GM12874 (cell line): ENCODE results near the gene OR10A3.

ENCODE experiments used
- CTCF ChIP-seq: IDR thresholded peaks from 2 replicates; pipeline ENCODE4 v1.5.1; 2011; ENCODE audit warnings: low read depth, mild to moderate bottlenecking, control low read depth, low read length, moderate library complexity; ENCODE audit not compliant: insufficient read depth

Gene OR10A3

GRCh38 chr11:7900686-7901085, 40.8 kb downstream of the OR10A3 start:
- no peak for TF ChIP-seq CTCF

DNA sequence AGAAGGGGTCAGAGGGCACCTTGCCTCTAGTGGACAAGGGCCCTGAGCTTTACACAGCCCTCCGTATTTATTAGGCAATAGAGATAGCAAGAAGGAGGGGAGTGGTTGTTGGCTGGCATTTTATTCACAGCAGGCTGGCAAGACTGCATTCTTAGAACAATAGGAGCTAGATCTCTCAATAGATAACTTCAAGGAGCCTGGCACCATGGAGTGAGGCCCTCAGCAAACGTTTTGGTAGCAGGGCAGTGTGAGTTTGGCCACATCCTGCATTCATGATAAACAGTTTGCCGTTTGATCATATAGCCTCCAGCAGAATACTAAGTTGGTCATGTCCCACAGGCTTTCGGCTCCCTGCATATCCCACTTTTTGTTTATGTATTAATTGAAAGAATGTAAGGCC, 42.1 kb downstream of the OR10A3 start:
- TF ChIP-seq CTCF: no peak

- TF ChIP-seq CTCF: no peak
Measured at GRCh38 chr11:7898666-7899283, 42.7 kb downstream of the OR10A3 start.

GRCh38 chr11:7896009-7896785, 45.3 kb downstream of the OR10A3 start:
- no peak for TF ChIP-seq CTCF

- no peak for TF ChIP-seq CTCF
Measured at GRCh38 chr11:7894251-7894650, 47.3 kb downstream of the OR10A3 start.

DNA sequence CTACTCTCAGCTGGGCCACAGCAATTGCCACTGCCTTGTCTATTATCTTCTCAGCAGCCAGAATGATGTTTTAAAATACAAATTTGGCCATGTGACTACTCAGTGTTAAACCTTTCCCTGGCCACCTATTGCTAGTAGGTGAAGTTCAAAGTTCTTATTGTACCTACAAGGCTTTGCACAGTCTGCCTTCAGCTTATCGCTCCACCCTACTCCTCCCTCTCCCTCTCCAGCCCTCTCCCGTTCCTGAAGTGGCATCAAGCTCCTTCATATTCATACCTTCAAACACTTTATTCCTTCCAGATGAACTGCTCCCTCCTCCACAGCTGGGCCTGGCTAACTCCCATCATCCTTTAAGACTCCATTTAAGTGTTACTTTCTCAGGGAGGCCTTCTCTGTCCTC, 47.7 kb downstream of the OR10A3 start:
- TF ChIP-seq CTCF: no peak

DNA sequence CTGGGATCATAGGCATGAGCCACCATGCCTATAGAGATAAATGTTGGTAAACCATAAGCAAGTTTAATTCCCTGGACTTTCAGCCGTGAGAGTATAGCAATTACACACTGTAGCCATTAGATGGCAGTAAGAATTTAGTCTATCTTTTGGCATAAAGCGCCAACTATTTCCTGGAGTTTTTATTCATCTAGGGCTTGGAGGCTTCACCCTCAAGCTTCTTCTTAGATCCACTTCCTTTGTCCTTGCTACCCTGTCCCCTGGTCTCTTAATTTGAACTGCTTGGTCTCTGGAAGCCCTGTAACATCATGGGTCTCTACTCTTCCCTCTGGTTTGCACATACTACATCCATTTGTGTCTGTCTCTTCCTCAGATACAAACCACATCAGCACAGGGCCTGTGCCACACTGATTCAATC, 48.7 kb downstream of the OR10A3 start:
- TF ChIP-seq CTCF: peak; percentile 50
